NCI-H2171 treated with DMSO at 0.1 percent for 48 hours (cell line): ENCODE data around the gene ADAMTS4.

Source experiments
- DNase-seq: peaks from one replicate; lab custom pipeline; 2025; lab: John Stamatoyannopoulos, UW

ADAMTS4 gene

GRCh38 chr1:161145832-161146231 is 53.0 kb downstream of the ADAMTS4 start:
- DNase-seq = no peak

- no peak for DNase-seq
These were observed 58.0 kb downstream of the ADAMTS4 start for GRCh38 chr1:161140755-161141400.

- DNase-seq = peak; percentile 47
These were observed 59.1 kb downstream of the ADAMTS4 start for GRCh38 chr1:161139766-161140165.

- DNase-seq = no peak
These were observed 60.4 kb downstream of the ADAMTS4 start for GRCh38 chr1:161138431-161138830.

- DNase-seq = no peak
These were observed 61.0 kb downstream of the ADAMTS4 start for GRCh38 chr1:161137881-161138280.
